ENCODE measurements around the gene MICA.

GRCh38 chr6:31438222-31438621, 34.8 kb downstream of the MICA start:
- no peak for TF ChIP-seq CTCF (IDR thresholded peaks at IDR 0.05)
- TF ChIP-seq POLR2A (IDR thresholded peaks at IDR 0.05) = no peak
